Measurements from ENCODE around the gene VAT1. TPM values are rescaled to one million over a fixed set of nuclear protein-coding genes. Genes with fewer than 3 reads are reported as not detected.
"Not testable (repeated sequence)": the region's sequence is repeated elsewhere in the genome, so short reads cannot be mapped to it uniquely, and the experiment has no call there.

VAT1 gene
- total and polyA plus RNA-seq, 10 donors = 20.3 to 144 (median 62.4) TPM

DNA sequence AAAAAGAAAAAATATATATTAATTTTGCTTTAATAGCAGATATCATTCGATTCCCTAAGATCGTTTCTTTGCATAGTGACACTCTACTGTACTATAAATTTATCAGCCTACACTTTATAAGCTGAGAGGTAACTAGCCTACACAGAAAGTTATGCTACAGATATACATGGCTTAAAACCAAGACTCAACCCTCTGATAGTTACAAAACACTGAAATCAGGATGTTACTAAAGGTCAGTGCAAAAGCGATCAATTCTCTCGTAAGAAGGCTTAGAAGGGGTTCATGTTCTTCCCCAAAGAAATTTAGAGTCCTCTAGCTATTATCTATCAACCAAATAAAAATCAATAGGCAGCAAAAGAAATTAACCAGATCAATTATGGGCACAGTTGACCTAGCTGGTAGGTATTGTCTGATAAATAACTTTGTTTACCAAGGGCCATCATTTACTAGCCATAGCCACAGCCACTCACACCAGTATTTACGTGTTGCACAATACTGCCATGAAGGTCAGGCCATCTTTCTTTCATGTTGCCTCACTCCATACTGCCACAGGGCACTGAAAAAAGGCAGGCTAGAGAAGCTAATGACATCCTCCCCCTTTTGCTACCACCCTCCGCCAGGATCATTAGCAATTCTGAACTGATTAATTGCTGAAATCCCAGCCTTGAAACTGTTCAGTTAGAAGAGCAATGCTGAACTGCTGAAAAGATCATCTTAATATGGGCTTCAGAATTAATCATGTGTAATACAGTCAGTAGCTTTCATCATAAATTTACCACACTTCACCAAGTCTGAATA, 46.6 kb upstream of the VAT1 start:
- no peaks in the 10 kb centered on the region for H3K9me3 ChIP-seq

DNA sequence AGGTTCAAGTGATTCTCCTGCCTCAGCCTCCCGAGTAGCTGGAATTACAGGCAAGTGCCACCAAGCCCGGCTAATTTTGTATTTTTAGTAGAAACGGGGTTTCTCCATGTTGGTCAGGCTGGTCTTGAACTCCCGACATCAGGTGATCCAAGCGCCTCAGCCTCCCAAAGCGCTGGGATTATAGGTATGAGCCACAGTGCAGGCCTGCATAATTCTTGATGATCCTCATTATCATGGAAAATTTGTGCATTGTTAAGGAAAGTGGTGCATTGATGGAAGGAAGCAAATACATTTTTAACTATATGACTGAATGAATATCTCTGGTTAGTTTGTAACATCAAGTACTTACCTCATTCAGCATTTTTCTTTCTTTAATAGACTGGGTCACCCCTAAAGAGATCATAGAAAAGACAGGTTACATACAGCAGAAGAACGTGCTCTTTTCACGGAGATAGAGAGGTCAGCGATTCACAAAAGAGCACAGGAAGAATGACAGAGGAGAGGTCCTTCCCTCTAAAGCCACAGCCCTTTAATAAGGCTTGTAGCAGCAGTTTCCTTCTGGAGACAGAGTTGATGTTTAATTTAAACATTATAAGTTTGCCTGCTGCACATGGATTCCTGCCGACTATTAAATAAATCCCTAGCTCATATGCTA, 40.9 kb upstream of the VAT1 start:
- H3K9me3 ChIP-seq = no peaks in the 10 kb centered on the region
- DNase-seq = no peak
- intact Hi-C loops (cut with DNase I; ENCODE audit: low total_unique reads) = no loop called here
- H3K27me3 ChIP-seq (replicated peaks in 1 of 7) = no peaks in the 10 kb centered on the region
- H3K27ac ChIP-seq = no peak overlapping the region
- TF ChIP-seq CTCF (IDR thresholded peaks at IDR 0.05 in 8 of 11, conservative IDR thresholded peaks at IDR 0.05 in 3 of 11) (no peak), POLR2A (IDR thresholded peaks at IDR 0.05) (no peak), POLR2AphosphoS5 (IDR thresholded peaks at IDR 0.05) (no peak)
- H3K4me3 ChIP-seq = no peak overlapping the region
- no peaks in the 10 kb centered on the region for H3K4me1 ChIP-seq
- 94 to 97% (median 96%) methylated on average over 10 of the region's 10 CpGs for WGBS, 5 donors
- peaks cover 0 to 50% (median 0%) of the 10 kb centered on the region in 6 donors for H3K36me3 ChIP-seq

More for the DNA sequence above, 46.6 kb upstream of the VAT1 start:
- Histone ChIP-seq H3K36me3 (peaks cover 0 to 44% (median 0%) of the 10 kb centered on the region in 6 donors), H3K4me1 (no peaks in the 10 kb centered on the region), H3K27ac (no peak overlapping the region), H3K4me3 (no peak overlapping the region), H3K27me3 (replicated peaks in 1 of 7) (no peaks in the 10 kb centered on the region)
- no peak for DNase-seq
- 90 to 95% (median 94%) methylated on average over 6 of the region's 6 CpGs for WGBS, 5 donors
- TF ChIP-seq POLR2A (IDR thresholded peaks at IDR 0.05) (no peak), POLR2AphosphoS5 (IDR thresholded peaks at IDR 0.05) (no peak)
- intact Hi-C loops (cut with DNase I; ENCODE audit: low total_unique reads) = no loop called here

GRCh38 chr17:43056051-43056450, 33.9 kb upstream of the VAT1 start:
- H3K27ac ChIP-seq = no peak overlapping the region
- no peak for DNase-seq
- H3K4me3 ChIP-seq = no peak overlapping the region
- WGBS, 5 donors = 93 to 99% (median 98%) methylated on average over 7 of the region's 7 CpGs
- no peaks in the 10 kb centered on the region for H3K9me3 ChIP-seq
- TF ChIP-seq POLR2A (IDR thresholded peaks at IDR 0.05) = no peak
- no peak for TF ChIP-seq CTCF (IDR thresholded peaks at IDR 0.05 in 8 of 11, conservative IDR thresholded peaks at IDR 0.05 in 3 of 11)
- no peak for TF ChIP-seq POLR2AphosphoS5 (IDR thresholded peaks at IDR 0.05)
- H3K27me3 ChIP-seq (replicated peaks in 1 of 7) = no peaks in the 10 kb centered on the region
- peaks cover 0 to 69% (median 0%) of the 10 kb centered on the region in 6 donors for H3K36me3 ChIP-seq
- H3K4me1 ChIP-seq = no peaks in the 10 kb centered on the region
- intact Hi-C loops (cut with DNase I; ENCODE audit: low total_unique reads) = no loop called here

DNA sequence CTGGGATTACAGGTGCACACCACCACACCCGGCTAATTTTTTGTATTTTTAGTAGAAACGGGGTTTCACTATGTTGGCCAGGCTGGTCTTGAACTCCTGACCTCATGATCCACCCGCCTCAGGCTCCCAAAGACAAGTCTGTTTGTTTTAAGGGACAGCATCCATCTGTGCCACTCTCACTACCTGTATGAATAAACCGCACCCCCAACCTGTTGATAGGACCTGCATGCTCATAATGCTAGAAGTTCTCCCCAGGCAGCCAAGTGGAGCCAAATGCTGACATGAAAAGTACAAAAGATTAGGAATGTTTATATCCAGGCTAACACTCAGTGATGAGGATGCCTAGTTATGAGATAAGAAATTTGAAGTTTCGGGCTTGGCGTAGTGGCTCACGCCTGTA, 30.8 kb upstream of the VAT1 start:
- H3K36me3 ChIP-seq = peaks cover 0 to 89% (median 0%) of the 10 kb centered on the region in 6 donors
- H3K27me3 ChIP-seq (replicated peaks in 1 of 7); intact Hi-C loops (cut with DNase I; ENCODE audit: low total_unique reads); H3K4me3 ChIP-seq; H3K4me1 ChIP-seq; H3K9me3 ChIP-seq; H3K27ac ChIP-seq; DNase-seq: not testable (repeated sequence)
- 95 to 100% (median 97%) methylated on average over 7 of the region's 7 CpGs for WGBS, 5 donors

GRCh38 chr17:43051969-43052368, 29.8 kb upstream of the VAT1 start:
- H3K27ac ChIP-seq = no peak overlapping the region
- H3K9me3 ChIP-seq = no peaks in the 10 kb centered on the region
- DNase-seq = no peak
- 89 to 100% (median 94%) methylated on average over 1 of the region's 1 CpG for WGBS, 5 donors
- no peak overlapping the region for H3K4me3 ChIP-seq
- TF ChIP-seq POLR2AphosphoS5 (IDR thresholded peaks at IDR 0.05) (no peak), CTCF (IDR thresholded peaks at IDR 0.05 in 8 of 11, conservative IDR thresholded peaks at IDR 0.05 in 3 of 11) (no peak)
- H3K27me3 ChIP-seq (replicated peaks in 1 of 7) = no peaks in the 10 kb centered on the region
- peaks cover 0 to 96% (median 0%) of the 10 kb centered on the region in 6 donors for H3K36me3 ChIP-seq
- intact Hi-C loops (cut with DNase I; ENCODE audit: low total_unique reads) = no loop called here
- H3K4me1 ChIP-seq = no peaks in the 10 kb centered on the region
